ENCODE results near the gene ATOH8. TPM values are rescaled to one million over a fixed set of nuclear protein-coding genes. Genes with fewer than 3 reads are reported as not detected.

ATOH8 gene
- polyA plus RNA-seq, 1 donor (not counting 4 experiments of a cell fraction or from before 2014, with no cell fraction given): not detected

- H3K9ac ChIP-seq (ENCODE audit: control insufficient read depth, extremely low read depth, insufficient read depth, low read length): no peak overlapping the region
- dilution Hi-C loops (cut with MboI; ENCODE audit: extremely low pct_ligation_motif_present, low sequenced_read_pairs): loop anchor here (25.0 kb wide), 1 partner anchor 90 kb away; no protein-coding TSS in a partner anchor
- DNase-seq (ENCODE audit: low read depth, low spot score) (no peak), FAIRE-seq (no peak)
- peaks cover 6% of the 10 kb centered on the region for H3K4me1 ChIP-seq (ENCODE audit: control insufficient read depth, extremely low read depth, insufficient read depth, low read length)
- no peak overlapping the region for H3K4me2 ChIP-seq (ENCODE audit: control insufficient read depth, extremely low read depth, insufficient read depth, low read depth, low read length)
- H3K27me3 ChIP-seq (ENCODE audit: control insufficient read depth, extremely low read depth, insufficient read depth, low read length): peaks cover 5% of the 10 kb centered on the region
- H3K79me2 ChIP-seq (ENCODE audit: control insufficient read depth, insufficient read depth, low read length): no peaks in the 10 kb centered on the region
- no peak overlapping the region for H3K4me3 ChIP-seq (ENCODE audit: control insufficient read depth in 2 of 3, extremely low read depth in 1 of 3, insufficient read depth in 2 of 3, low read depth in 1 of 3, low read length in 3 of 3)
- no peaks in the 10 kb centered on the region for H3K36me3 ChIP-seq (ENCODE audit: control insufficient read depth in 2 of 2, extremely low read depth in 1 of 2, insufficient read depth in 2 of 2, low read length in 2 of 2)
- no peaks in the 10 kb centered on the region for H3K9me3 ChIP-seq (ENCODE audit: control insufficient read depth, low read depth, low read length)
- H2AFZ ChIP-seq (ENCODE audit: control insufficient read depth, low read length): no peak overlapping the region
- TF ChIP-seq, protein P1, sequence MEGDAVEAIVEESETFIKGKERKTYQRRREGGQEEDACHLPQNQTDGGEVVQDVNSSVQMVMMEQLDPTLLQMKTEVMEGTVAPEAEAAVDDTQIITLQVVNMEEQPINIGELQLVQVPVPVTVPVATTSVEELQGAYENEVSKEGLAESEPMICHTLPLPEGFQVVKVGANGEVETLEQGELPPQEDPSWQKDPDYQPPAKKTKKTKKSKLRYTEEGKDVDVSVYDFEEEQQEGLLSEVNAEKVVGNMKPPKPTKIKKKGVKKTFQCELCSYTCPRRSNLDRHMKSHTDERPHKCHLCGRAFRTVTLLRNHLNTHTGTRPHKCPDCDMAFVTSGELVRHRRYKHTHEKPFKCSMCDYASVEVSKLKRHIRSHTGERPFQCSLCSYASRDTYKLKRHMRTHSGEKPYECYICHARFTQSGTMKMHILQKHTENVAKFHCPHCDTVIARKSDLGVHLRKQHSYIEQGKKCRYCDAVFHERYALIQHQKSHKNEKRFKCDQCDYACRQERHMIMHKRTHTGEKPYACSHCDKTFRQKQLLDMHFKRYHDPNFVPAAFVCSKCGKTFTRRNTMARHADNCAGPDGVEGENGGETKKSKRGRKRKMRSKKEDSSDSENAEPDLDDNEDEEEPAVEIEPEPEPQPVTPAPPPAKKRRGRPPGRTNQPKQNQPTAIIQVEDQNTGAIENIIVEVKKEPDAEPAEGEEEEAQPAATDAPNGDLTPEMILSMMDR (optimal IDR thresholded peaks at IDR 0.05 in 1 of 3, IDR thresholded peaks at IDR 0.05 in 1 of 3, conservative IDR thresholded peaks at IDR 0.05 in 1 of 3; ENCODE audit: extremely low read depth in 1 of 3, insufficient read depth in 2 of 3, low read length in 3 of 3): no peak
- no peak for TF ChIP-seq EZH2 (IDR thresholded peaks at IDR 0.05; ENCODE audit: low read length)
- no peaks in the 10 kb centered on the region for H4K20me1 ChIP-seq (ENCODE audit: control insufficient read depth, extremely low read depth, insufficient read depth, low read length)
- no peak overlapping the region for H3K27ac ChIP-seq (ENCODE audit: control insufficient read depth, insufficient read depth, low read length)
- H3K9me1 ChIP-seq (ENCODE audit: control insufficient read depth, extremely low read depth, insufficient read depth, low read length): no peaks in the 10 kb centered on the region
These were observed 48.7 kb downstream of the ATOH8 start for GRCh38 chr2:85802354-85803103.

DNA sequence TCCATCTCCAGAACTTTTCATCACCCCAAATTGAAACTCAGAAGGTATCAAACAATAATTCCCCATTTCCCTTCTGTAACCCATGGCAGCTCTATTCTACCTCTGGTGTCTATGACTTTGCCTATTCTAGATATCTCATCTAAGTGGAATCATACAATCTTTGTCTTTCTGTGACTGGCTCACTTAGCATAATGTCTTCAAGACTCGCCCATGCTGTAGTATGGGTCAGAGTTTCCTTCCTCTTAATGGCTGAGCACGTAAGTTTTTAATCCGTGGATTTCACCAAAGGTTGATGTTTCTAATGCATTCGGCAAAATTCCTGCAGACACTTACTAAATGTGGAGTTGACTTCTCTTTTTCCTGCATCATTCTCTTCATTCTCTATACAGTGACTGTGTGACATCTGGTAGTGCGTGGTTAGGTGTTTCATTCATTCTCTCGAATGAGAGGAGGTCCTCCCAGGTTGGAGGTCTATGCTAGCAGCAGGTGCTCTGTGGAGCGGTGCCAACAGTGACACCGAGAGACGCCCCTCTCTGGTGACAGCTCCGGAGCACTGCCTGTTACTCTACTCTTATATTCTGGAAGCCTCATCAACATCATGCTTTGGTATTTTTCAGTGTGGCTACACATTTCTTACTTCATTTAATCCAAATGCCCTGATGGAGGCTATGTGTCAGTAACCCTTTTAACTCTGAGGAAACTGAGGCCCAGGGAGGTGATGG is 50.1 kb downstream of the ATOH8 start:
- no peak overlapping the region for H2AFZ ChIP-seq (ENCODE audit: control insufficient read depth, low read length)
- peaks cover 5% of the 10 kb centered on the region for H3K27me3 ChIP-seq (ENCODE audit: control insufficient read depth, extremely low read depth, insufficient read depth, low read length)
- no peak for TF ChIP-seq EZH2 (IDR thresholded peaks at IDR 0.05; ENCODE audit: low read length)
- TF ChIP-seq, protein P1 (optimal IDR thresholded peaks at IDR 0.05 in 1 of 3, IDR thresholded peaks at IDR 0.05 in 1 of 3, conservative IDR thresholded peaks at IDR 0.05 in 1 of 3; ENCODE audit: extremely low read depth in 1 of 3, insufficient read depth in 2 of 3, low read length in 3 of 3): no peak
- FAIRE-seq: no peak
- H3K4me2 ChIP-seq (ENCODE audit: control insufficient read depth, extremely low read depth, insufficient read depth, low read depth, low read length): no peak overlapping the region
- no peak overlapping the region for H3K27ac ChIP-seq (ENCODE audit: control insufficient read depth, insufficient read depth, low read length)
- no peaks in the 10 kb centered on the region for H3K9me1 ChIP-seq (ENCODE audit: control insufficient read depth, extremely low read depth, insufficient read depth, low read length)
- H3K79me2 ChIP-seq (ENCODE audit: control insufficient read depth, insufficient read depth, low read length): no peaks in the 10 kb centered on the region
- no peaks in the 10 kb centered on the region for H3K9me3 ChIP-seq (ENCODE audit: control insufficient read depth, low read depth, low read length)
- no peak for DNase-seq (ENCODE audit: low read depth, low spot score)
- no peaks in the 10 kb centered on the region for H4K20me1 ChIP-seq (ENCODE audit: control insufficient read depth, extremely low read depth, insufficient read depth, low read length)
- peaks cover 6% of the 10 kb centered on the region for H3K4me1 ChIP-seq (ENCODE audit: control insufficient read depth, extremely low read depth, insufficient read depth, low read length)
- no peak overlapping the region for H3K4me3 ChIP-seq (ENCODE audit: control insufficient read depth in 2 of 3, extremely low read depth in 1 of 3, insufficient read depth in 2 of 3, low read depth in 1 of 3, low read length in 3 of 3)
- dilution Hi-C loops (cut with MboI; ENCODE audit: extremely low pct_ligation_motif_present, low sequenced_read_pairs): loop anchor here (25.0 kb wide), 1 partner anchor 92 kb away; no protein-coding TSS in a partner anchor
- no peaks in the 10 kb centered on the region for H3K36me3 ChIP-seq (ENCODE audit: control insufficient read depth in 2 of 2, extremely low read depth in 1 of 2, insufficient read depth in 2 of 2, low read length in 2 of 2)
- no peak overlapping the region for H3K9ac ChIP-seq (ENCODE audit: control insufficient read depth, extremely low read depth, insufficient read depth, low read length)
